ENCODE results near the gene MACROD2. TPM values are rescaled to one million over a fixed set of nuclear protein-coding genes. Genes with fewer than 3 reads are reported as not detected.

MACROD2 gene
- total RNA-seq, 1 experiment from 2014 or later = 1.6 TPM

DNA sequence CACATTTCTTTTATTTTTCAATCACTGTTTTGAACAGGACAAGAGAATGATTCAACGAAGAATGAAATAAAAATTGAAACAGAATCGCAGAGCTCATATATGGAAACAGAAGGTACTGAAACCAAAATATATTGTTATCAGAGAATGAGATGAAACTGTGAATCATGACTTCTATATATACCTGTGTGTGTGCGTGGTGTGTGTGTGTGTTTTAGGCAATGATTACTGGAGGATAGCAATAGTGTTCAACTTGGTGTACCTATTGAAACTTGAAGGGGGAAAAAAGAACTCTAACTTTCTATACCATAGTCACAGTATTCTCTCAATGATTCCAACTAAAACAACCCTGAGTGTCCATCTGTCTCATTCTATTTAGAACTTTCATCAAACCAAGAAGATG, 1991.4 kb downstream of the MACROD2 start:
- H4K5ac ChIP-seq (ENCODE audit: insufficient read length, low read depth, low read length) = no peak overlapping the region
- Mint-ChIP-seq H3K4me1 (peaks cover 7 to 26% of the 10 kb centered on the region in 2 experiments), H3K4me3 (no peak overlapping the region), H3K36me3 (ENCODE audit: insufficient read depth in 1 of 3, low read depth in 3 of 3) (peaks cover 3 to 21% (median 15%) of the 10 kb centered on the region in 3 experiments; a peak in 6 of 7 replicates), H3K27me3 (ENCODE audit: low read depth) (no peaks in the 10 kb centered on the region), H3K27ac (peak overlapping the region in 1 of 3 experiments; percentile 5; a peak in 1 of 7 replicates), H3K9me3 (peaks cover 16 to 20% of the 10 kb centered on the region in 2 experiments)
- H2BK15ac ChIP-seq (ENCODE audit: low read depth, low read length) = no peak overlapping the region
- no peak overlapping the region for H2BK20ac ChIP-seq (ENCODE audit: low read depth, low read length, poor library complexity, severe bottlenecking)
- H3K56ac ChIP-seq (ENCODE audit: insufficient read length, low read depth, low read length) = no peak overlapping the region
- no peak overlapping the region for H2BK120ac ChIP-seq (ENCODE audit: low read depth, low read length, poor library complexity, severe bottlenecking)
- WGBS (ENCODE audit: extremely low coverage, insufficient read length, low lambda C conversion rate) = no CpG with 5 or more reads among the region's 3 CpGs
- no peak overlapping the region for H3T11ph ChIP-seq (ENCODE audit: low read length)
- H3K9ac ChIP-seq (ENCODE audit: extremely low read depth, insufficient read length, low read length) = no peak overlapping the region
- H3K14ac ChIP-seq (ENCODE audit: insufficient read depth, low read length) = no peak overlapping the region
- H3K79me1 ChIP-seq (ENCODE audit: insufficient read depth, low read depth, low read length, poor library complexity, severe bottlenecking) = no peaks in the 10 kb centered on the region
- H3K4ac ChIP-seq (ENCODE audit: low read depth, low read length) = no peak overlapping the region
- no peak overlapping the region for H2AFZ ChIP-seq (ENCODE audit: low read length)
- no peak overlapping the region for H2BK5ac ChIP-seq (ENCODE audit: insufficient read length, low read length)
- no peak overlapping the region for H3K18ac ChIP-seq (ENCODE audit: insufficient read length, low read depth, low read length)
- H4K91ac ChIP-seq (ENCODE audit: insufficient read length, low read depth, low read length) = no peak overlapping the region
- no peak overlapping the region for H3K27ac ChIP-seq (ENCODE audit: insufficient read length, low read depth, low read length)
- H3K27me3 ChIP-seq (ENCODE audit: insufficient read depth, low read length) = no peaks in the 10 kb centered on the region
- H2AK5ac ChIP-seq (ENCODE audit: insufficient read length, low read length) = no peak overlapping the region
- no peaks in the 10 kb centered on the region for H4K20me1 ChIP-seq (ENCODE audit: control insufficient read depth, insufficient read depth, insufficient read length)
- H3K23ac ChIP-seq (ENCODE audit: insufficient read length, low read depth, low read length) = no peak overlapping the region
- H2BK12ac ChIP-seq (ENCODE audit: insufficient read length, low read depth, low read length) = no peak overlapping the region
- H3K23me2 ChIP-seq (ENCODE audit: insufficient read length, low read depth, low read length, poor library complexity, severe bottlenecking) = no peaks in the 10 kb centered on the region
- DNase-seq = no peak
- no peak overlapping the region for H3K4me2 ChIP-seq (ENCODE audit: insufficient read depth, insufficient read length, low read length)
- no peaks in the 10 kb centered on the region for H3K79me2 ChIP-seq (ENCODE audit: insufficient read depth, low read length)
- H4K8ac ChIP-seq (replicated peaks; ENCODE audit: insufficient read length, low read depth, low read length) = no peak overlapping the region
- H3K4me1 ChIP-seq (ENCODE audit: insufficient read depth, low read length) = no peaks in the 10 kb centered on the region; the same call in 1 of the 2 replicates
- TF ChIP-seq, protein P1, sequence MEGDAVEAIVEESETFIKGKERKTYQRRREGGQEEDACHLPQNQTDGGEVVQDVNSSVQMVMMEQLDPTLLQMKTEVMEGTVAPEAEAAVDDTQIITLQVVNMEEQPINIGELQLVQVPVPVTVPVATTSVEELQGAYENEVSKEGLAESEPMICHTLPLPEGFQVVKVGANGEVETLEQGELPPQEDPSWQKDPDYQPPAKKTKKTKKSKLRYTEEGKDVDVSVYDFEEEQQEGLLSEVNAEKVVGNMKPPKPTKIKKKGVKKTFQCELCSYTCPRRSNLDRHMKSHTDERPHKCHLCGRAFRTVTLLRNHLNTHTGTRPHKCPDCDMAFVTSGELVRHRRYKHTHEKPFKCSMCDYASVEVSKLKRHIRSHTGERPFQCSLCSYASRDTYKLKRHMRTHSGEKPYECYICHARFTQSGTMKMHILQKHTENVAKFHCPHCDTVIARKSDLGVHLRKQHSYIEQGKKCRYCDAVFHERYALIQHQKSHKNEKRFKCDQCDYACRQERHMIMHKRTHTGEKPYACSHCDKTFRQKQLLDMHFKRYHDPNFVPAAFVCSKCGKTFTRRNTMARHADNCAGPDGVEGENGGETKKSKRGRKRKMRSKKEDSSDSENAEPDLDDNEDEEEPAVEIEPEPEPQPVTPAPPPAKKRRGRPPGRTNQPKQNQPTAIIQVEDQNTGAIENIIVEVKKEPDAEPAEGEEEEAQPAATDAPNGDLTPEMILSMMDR (conservative IDR thresholded peaks at IDR 0.05) = no peak
- H3K9me3 ChIP-seq (ENCODE audit: control insufficient read depth, low read depth, low read length) = no peaks in the 10 kb centered on the region

All from H9 (cell line).